CD14-positive monocyte (primary cell): ENCODE measurements around the gene HLCS. TPM values are rescaled to one million over a fixed set of nuclear protein-coding genes. Genes with fewer than 3 reads are reported as not detected.

Experiments used
- DNase-seq, 3 donors: peaks; one replicate each; pipeline ENCODE4 v3.0.0-alpha.2; 2011 to 2022
- H2AFZ ChIP-seq: 2 replicates; pipeline ENCODE4 v1.6.0; 2012; ENCODE audit warnings: mild to moderate bottlenecking, low read depth, low read length, inconsistent platforms; ENCODE audit not compliant: insufficient read depth, poor library complexity, severe bottlenecking
- H3K27ac ChIP-seq, 2 donors: 1 replicate in 1 of 2; 2 replicates in 1 of 2; pipeline ENCODE4 v1.5.1; 2012 to 2013; ENCODE audit warnings: low read length in 2 of 2, control low read depth in 1 of 2, inconsistent platforms in 1 of 2, low read depth in 1 of 2, mild to moderate bottlenecking in 1 of 2
- H3K27me3 ChIP-seq, 2 donors: one replicate each; pipeline versions ENCODE4 v1.6.0 to v1.6.1; 2011 to 2013; ENCODE audit warnings: low read length in 2 of 2; ENCODE audit not compliant: control insufficient read depth in 2 of 2, insufficient read depth in 2 of 2
- H3K36me3 ChIP-seq, 2 donors: replicated peaks in 1 of 2; 1 replicate in 1 of 2; 2 replicates in 1 of 2; pipeline versions ENCODE4 v1.5.1 to v1.6.1; 2012 to 2013; ENCODE audit warnings: low read length in 2 of 2, control low read depth in 1 of 2, inconsistent platforms in 1 of 2, mild to moderate bottlenecking in 1 of 2; ENCODE audit not compliant: insufficient read depth in 2 of 2, control insufficient read depth in 1 of 2
- H3K4me1 ChIP-seq, 2 donors: 1 replicate in 1 of 2; 2 replicates in 1 of 2; pipeline versions ENCODE4 v1.5.1 to v1.6.1; 2012 to 2013; ENCODE audit warnings: low read length in 2 of 2, control low read depth in 1 of 2, inconsistent platforms in 1 of 2, mild to moderate bottlenecking in 1 of 2, moderate library complexity in 1 of 2; ENCODE audit not compliant: insufficient read depth in 2 of 2, control insufficient read depth in 1 of 2
- H3K4me2 ChIP-seq: replicated peaks from 2 replicates; pipeline ENCODE3; 2012; ENCODE audit warnings: low read length, moderate library complexity, mild to moderate bottlenecking; ENCODE audit not compliant: poor library complexity, severe bottlenecking; ENCODE audit errors: extremely low read depth
- H3K4me3 ChIP-seq, 3 experiments: fragments of 200-600 bp in 1 of 3; sonication (generic) in 1 of 3; replicated peaks in 1 of 3; 1 replicate in 2 of 3; 2 replicates in 1 of 3; pipeline ENCODE4 v1.5.1; 2011 to 2013; ENCODE audit warnings: low read length in 3 of 3, mild to moderate bottlenecking in 3 of 3, control low read depth in 2 of 3, low read depth in 2 of 3, inconsistent platforms in 1 of 3, moderate library complexity in 1 of 3
- H3K79me2 ChIP-seq: 2 replicates; pipeline ENCODE4 v1.6.0; 2012; ENCODE audit warnings: mild to moderate bottlenecking, control low read depth, inconsistent platforms, low read length, moderate library complexity; ENCODE audit not compliant: insufficient read depth
- H3K9ac ChIP-seq: 2 replicates; pipeline ENCODE4 v1.6.0; 2017; ENCODE audit warnings: low read length, mild to moderate bottlenecking; ENCODE audit not compliant: insufficient read depth, poor library complexity, severe bottlenecking
- H3K9me3 ChIP-seq, 2 donors: replicated peaks in 1 of 2; 1 replicate in 1 of 2; 2 replicates in 1 of 2; pipeline versions ENCODE4 v1.5.1 to v1.6.1; 2012 to 2013; ENCODE audit warnings: low read length in 2 of 2, control low read depth in 1 of 2; ENCODE audit not compliant: control insufficient read depth in 1 of 2, insufficient read depth in 1 of 2
- H4K20me1 ChIP-seq: 2 replicates; pipeline ENCODE4 v1.6.0; 2012; ENCODE audit warnings: mild to moderate bottlenecking, low read length, control low read depth, moderate library complexity; ENCODE audit not compliant: insufficient read depth
- H3K27ac Mint-ChIP-seq, 7 donors: one replicate each; pipeline ENCODE4 v1.8.0; 2020; ENCODE audit warnings: mild to moderate bottlenecking in 7 of 7, mixed read lengths in 7 of 7, moderate library complexity in 6 of 7, inconsistent platforms in 2 of 7
- H3K27me3 Mint-ChIP-seq, 3 donors: one replicate each; pipeline ENCODE4 v1.8.0; 2021 to 2022; ENCODE audit warnings: low read depth in 3 of 3, mild to moderate bottlenecking in 3 of 3, mixed read lengths in 3 of 3, moderate library complexity in 3 of 3, inconsistent platforms in 1 of 3
- H3K36me3 Mint-ChIP-seq, 2 donors: one replicate each; pipeline ENCODE4 v1.8.0; 2020; ENCODE audit warnings: mixed read lengths in 2 of 2, inconsistent platforms in 1 of 2, mild to moderate bottlenecking in 1 of 2
- H3K4me1 Mint-ChIP-seq: one replicate; pipeline ENCODE4 v1.8.0; 2020; ENCODE audit warnings: mild to moderate bottlenecking, mixed read lengths
- H3K4me3 Mint-ChIP-seq, 2 donors: one replicate each; pipeline ENCODE4 v1.8.0; 2020; ENCODE audit warnings: mild to moderate bottlenecking in 2 of 2, mixed read lengths in 2 of 2, moderate library complexity in 1 of 2
- H3K9me3 Mint-ChIP-seq, 7 donors: one replicate each; pipeline ENCODE4 v1.8.0; 2020 to 2022; ENCODE audit warnings: mixed read lengths in 7 of 7, mild to moderate bottlenecking in 6 of 7, moderate library complexity in 6 of 7, inconsistent platforms in 2 of 7
- CTCF ChIP-seq: fragments of 200-600 bp; IDR thresholded peaks from one replicate; pipeline ENCODE4 v1.8.0; 2022; ENCODE audit warnings: antibody characterized with exemption, mild to moderate bottlenecking
- WGBS: methylation state at CpG from one replicate; pipeline ENCODE4 v1.1.5; 2013; ENCODE audit warnings: missing lambda C conversion rate; ENCODE audit not compliant: insufficient coverage; 5-methylcytosine and 5-hydroxymethylcytosine counted together
- intact Hi-C, 2 donors: fragments of 100-400 bp; cut with micrococcal nuclease; formaldehyde crosslinking; loops; one replicate each; pipeline versions ENCODE4 v1.15.0 to v1.15.1; 2023
- polyA plus RNA-seq, 3 donors: library from polyadenylated mRNA; depleted of rRNA in 1 of 3; unstranded in 2 of 3; stranded (reverse) in 1 of 3; fragments of 300-500 nt in 2 of 3; fragments of >200 nt in 1 of 3; fragmentation: Illumina TruSeq in 2 of 3; gene quantifications; 1 replicate in 2 of 3; 2 replicates in 1 of 3; pipeline ENCODE4 v1.2.3, GENCODE V29; 2012 to 2021

The HLCS gene
- polyA plus RNA-seq, 3 donors: 2.1 to 3.1 (median 2.2) TPM

GRCh38 chr21:36790616-36791015 is 175.9 kb downstream of the HLCS start:
- H3K27ac Mint-ChIP-seq: no peak overlapping the region

DNA sequence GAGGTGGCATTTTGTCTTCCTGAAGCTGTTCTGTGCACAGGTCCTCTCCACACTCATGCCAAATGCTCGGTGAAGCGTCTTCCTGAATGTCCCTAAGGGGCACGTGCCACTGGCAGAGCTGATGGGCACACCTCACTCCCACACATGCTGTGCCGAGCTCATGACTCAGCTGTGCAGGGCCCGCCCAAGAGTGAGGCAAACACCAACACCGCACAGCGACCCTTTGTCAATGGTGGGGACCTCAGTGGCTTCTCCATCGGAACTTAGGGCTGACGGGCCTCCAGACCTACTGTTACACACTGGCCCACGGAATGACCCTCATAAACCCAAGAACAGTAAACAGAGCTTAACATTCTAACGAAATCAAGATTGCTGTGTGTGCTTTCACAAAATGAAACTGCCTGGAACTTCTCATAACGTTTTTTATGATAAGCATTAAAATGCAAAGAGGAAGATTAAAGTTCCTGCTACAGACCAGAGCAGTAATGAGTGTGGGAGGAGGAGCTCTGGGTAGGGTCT is 178.3 kb downstream of the HLCS start:
- H3K9me3 ChIP-seq: no peaks in the 10 kb centered on the region
- no peaks in the 10 kb centered on the region for H3K79me2 ChIP-seq
- no peaks in the 10 kb centered on the region for H3K36me3 ChIP-seq
- no peak overlapping the region for H3K4me2 ChIP-seq
- H2AFZ ChIP-seq: no peak overlapping the region
- H3K27ac ChIP-seq: no peak overlapping the region
- Mint-ChIP-seq H3K27me3 (peaks cover 0 to 4% (median 0%) of the 10 kb centered on the region in 3 donors), H3K4me1 (no peaks in the 10 kb centered on the region), H3K9me3 (peaks cover 2 to 6% (median 4%) of the 10 kb centered on the region in 7 donors), H3K27ac (no peak overlapping the region), H3K36me3 (no peaks in the 10 kb centered on the region), H3K4me3 (no peak overlapping the region)
- intact Hi-C loops: no loop called here
- no peaks in the 10 kb centered on the region for H3K4me1 ChIP-seq
- H3K4me3 ChIP-seq: no peak overlapping the region
- no peaks in the 10 kb centered on the region for H4K20me1 ChIP-seq
- 86% methylated on average over 10 of the region's 12 CpGs for WGBS
- no peaks in the 10 kb centered on the region for H3K27me3 ChIP-seq
- no peak for DNase-seq
- H3K9ac ChIP-seq: no peak overlapping the region
- no peak for TF ChIP-seq CTCF

More at GRCh38 chr21:36790616-36791015, 175.9 kb downstream of the HLCS start:
- no peaks in the 10 kb centered on the region for H3K27me3 ChIP-seq
- no peak for DNase-seq
- no peak overlapping the region for H3K27ac ChIP-seq
- H3K79me2 ChIP-seq: no peaks in the 10 kb centered on the region
- H3K27me3 Mint-ChIP-seq: peaks cover 0 to 5% (median 2%) of the 10 kb centered on the region in 3 donors
- no peak for TF ChIP-seq CTCF
- no peak overlapping the region for H2AFZ ChIP-seq
- H3K4me1 Mint-ChIP-seq: no peaks in the 10 kb centered on the region
- H3K4me3 ChIP-seq: no peak overlapping the region
- intact Hi-C loops: no loop called here
- no peak overlapping the region for H3K4me2 ChIP-seq
- no peaks in the 10 kb centered on the region for H3K36me3 ChIP-seq
- 84% methylated on average over 7 of the region's 7 CpGs for WGBS
- H3K9me3 Mint-ChIP-seq: peaks cover 5 to 18% (median 12%) of the 10 kb centered on the region in 7 donors
- no peak overlapping the region for H3K4me3 Mint-ChIP-seq
- no peaks in the 10 kb centered on the region for H3K36me3 Mint-ChIP-seq
- H4K20me1 ChIP-seq: no peaks in the 10 kb centered on the region
- peaks cover 5 to 15% of the 10 kb centered on the region in 2 donors for H3K9me3 ChIP-seq
- H3K9ac ChIP-seq: no peak overlapping the region
- H3K4me1 ChIP-seq: no peaks in the 10 kb centered on the region
